ENCODE measurements around the gene DAB2IP. TPM values are rescaled to one million over a fixed set of nuclear protein-coding genes. Genes with fewer than 3 reads are reported as not detected.
"Not testable (repeated sequence)": the region's sequence is repeated elsewhere in the genome, so short reads cannot be mapped to it uniquely, and the experiment has no call there.

DAB2IP gene
- 27.3 TPM for total RNA-seq

DNA sequence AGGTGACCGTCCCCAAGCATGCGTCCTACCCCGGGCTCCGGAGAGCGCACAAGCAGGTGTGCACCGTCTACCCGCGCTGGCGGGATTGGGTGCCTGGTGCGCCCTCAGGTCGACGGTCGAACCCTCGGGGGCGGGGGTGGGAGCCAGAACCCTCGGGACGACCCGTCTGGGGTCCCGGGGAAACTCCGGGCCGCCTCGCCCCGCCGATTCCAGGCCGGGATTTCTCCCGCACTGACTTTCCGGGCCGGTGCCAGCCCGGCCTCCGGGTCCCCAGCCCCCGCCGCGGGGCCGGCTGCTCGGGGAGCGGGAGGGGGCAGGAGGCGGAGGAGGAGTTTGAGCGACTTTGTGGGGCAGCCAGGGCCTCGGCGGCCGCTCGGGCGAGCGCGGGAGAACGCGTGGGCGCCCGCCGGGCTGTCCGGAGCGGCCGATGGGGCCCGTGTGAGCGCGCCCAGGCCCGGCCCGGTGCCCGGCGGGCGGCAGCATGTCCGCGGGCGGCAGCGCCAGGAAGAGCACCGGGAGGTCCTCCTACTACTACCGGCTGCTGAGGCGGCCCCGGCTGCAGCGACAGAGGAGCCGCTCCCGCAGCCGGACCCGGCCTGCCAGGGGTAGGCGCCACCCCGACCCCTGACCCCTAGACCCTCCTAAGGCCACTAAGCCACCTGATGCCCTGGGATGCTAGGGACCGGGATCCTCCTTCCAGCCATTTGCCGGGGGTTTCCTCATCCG lies at the start of gene DAB2IP:
Gene DAB2IP, plus strand, starts transcription at position 340 of the 726 bp plus-strand sequence. Its CDS starts 142 bp downstream, at position 482.
- DNase-seq (ENCODE audit: low spot score) (peak; percentile 78), ATAC-seq (peak; percentile 88)

DNA sequence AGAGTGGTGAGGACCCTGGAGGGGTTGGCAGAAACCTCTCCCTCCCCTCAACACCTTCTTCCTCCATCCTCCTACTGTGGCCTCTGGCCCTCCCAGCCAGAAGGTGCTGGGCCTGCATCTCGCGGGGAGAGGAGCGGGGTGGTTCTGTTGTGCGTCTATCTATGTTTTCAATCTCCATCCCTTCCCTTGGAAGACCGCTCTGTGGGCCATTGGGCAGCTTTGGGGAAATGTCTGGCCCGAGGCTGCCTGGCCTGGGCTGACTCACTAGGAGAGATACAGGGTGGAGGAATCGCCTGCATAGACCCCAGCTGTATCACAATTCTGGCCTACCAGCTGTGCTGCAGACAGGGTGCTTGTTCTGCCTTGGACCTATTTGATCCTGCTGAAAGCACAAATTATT lies 48.4 kb upstream of the DAB2IP start:
- ATAC-seq = no peak
- no peak for DNase-seq (ENCODE audit: low spot score)

DNA sequence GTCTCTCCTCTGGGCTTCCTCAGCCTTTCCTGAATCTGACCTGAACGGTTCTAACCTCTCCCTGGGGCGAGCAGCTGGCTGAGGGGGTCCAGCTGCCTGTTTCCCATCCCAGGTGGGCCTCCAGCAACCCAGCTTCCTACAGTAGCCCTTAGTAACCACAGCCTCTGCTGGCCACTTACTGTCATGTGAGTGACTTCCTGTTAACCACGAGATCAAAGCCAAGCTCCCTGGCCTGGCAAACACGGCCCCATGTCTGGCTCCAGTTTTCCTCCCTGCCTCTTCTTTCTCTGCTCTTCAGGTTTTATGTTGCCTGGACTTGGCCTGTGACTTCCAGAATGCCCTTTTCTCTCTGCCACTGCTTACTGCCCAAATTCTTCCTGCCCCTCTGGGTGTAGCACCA lies 47.2 kb upstream of the DAB2IP start:
- DNase-seq (ENCODE audit: low spot score) (no peak), ATAC-seq (peak; percentile 30)

DNA sequence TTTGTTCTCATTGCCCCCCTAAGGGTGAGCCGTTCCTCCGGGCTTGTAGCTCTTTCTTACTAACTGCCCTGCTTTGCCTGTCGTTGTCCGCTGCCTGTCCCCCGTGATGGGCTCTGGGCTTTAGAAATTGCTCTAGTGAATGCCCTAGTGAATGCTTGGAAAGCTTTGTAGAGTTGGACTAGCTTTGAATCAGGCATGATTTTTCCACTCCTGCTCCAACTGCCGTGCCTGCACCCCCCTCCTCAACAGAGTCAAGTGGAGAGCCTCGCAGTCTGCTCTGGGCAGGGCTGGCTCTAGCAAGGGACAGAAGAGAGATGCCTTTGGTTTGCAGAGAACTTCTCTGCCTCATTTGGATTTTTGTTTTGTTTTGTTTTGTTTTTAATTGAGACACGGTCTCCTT lies 46.8 kb upstream of the DAB2IP start:
- DNase-seq (ENCODE audit: low spot score) = no peak
- no peak for ATAC-seq

DNA sequence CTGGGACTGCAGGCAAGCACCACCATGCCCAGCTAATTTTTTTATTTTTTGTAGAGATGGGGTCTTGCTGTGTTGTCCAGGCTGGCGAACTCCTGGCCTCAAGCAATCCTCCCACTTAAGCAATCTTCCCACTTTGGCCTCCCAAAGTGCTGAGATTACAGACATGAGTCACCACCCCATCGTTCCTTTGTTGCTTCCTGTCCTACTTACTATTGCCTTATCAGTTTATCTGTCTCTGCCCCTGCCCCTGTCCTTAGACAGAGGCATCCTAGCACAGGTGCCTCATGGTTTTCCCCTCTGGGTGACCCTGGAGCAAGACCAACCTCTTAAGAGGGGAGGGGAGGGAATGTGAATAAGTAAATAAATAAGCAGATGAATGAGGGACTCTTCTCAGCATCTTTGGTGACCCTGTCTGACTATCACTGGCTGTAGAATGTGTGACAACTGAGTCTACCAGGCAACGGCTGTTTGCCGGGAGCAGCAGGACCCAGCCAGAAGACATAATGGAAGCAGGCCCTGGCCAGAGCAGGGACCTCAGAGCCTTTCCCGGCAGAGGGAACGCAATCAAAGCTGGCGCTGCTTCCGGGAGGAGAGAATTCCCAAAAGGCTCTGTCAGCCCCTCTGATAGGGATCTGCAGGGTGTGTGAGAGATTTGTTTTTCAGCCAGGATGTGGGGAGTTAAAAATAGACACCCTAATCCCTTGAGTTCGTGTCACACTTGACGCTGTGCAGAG lies 43.8 kb upstream of the DAB2IP start:
- ATAC-seq = no peak

DNA sequence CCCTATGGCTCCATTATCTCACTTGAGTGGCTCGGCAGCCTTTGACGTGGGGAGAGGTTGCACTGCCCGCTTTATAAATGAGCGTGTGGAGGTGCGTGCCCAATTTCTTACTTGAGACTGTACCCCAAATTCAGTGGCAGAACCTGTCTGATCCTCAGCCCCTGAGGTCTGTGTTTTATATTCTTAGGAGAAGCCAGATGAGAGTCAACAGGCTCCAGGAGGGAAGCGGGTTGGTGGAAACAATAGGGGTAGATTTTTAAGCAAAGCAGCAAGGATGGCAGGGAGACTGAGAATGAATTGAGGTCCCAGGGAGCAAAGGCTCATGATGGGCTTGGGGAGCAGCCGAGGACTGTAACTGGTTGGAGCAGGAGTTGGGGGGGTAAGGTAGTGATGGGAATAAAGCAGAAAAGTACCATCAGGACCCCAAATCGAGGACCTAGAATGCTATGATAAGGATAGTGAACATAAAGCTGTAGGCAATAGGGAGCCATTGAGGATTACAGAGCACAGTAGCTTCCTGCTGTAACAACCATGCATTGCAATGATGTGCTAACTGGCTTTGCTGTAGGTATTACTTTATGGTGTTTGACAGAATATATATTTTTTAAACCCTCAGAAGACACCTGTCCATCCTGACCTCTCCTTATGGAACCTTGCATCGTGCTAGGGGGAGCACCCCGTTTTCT lies 43.1 kb upstream of the DAB2IP start:
- DNase-seq (ENCODE audit: low spot score) (no peak), ATAC-seq (no peak)

More for the DNA sequence above, 43.8 kb upstream of the DAB2IP start:
- DNase-seq (ENCODE audit: low spot score) = no peak

DNA sequence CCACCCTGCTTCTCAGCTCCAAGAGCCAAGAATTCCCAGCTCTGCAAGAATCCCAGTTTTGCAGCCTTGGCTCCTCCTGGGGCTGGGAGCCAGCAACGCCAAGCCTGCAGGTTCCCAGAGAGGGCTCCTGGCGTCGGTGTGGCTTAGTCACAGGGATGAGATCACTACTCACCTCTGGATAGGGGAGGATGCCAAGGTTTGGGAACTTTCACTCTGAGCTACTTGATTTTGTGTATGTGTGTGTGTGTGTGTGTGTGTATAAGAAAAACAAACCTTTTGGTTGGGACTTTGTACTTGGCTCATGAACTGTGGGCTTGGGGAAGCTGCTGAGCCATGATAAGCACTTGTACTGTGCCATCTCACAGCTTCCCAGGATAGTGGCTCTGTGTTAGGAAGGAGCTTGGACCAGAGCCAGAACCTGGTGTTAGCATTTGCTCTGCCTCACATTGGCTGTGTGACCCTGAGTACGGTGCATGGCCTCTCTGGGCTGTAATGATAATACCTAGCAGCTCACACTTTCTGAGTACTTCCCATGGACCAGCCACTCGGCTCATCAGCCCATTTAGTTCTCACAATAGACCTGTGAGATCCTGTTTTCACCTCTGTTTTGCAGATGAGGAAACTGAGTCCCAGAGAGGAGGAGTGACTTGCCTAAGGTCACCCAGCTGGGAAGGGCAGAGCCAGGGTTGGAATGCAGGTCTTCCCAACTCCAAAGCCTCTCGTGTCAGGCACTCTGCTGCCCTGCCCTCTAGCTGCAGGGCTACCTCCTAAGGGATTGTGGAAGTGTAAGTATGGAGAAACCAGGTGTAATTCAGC lies 41.4 kb upstream of the DAB2IP start:
- peak; percentile 85 for DNase-seq (ENCODE audit: low spot score)
- peak; percentile 88 for ATAC-seq

DNA sequence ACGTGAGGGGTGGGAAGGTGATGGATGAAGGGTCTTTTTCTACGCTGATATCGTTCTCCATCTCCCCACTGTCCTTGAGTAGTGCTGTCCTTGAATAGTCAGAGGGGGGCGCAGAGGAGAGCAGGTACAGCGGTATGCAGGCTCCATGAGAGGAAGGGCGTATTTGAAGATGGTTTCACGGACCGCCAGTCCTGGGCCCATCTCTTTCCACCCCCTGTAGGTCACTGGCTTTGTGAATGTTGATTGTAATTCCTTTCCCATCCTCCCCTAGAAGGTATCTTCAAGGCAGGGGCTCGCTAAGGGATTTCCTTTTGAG lies 40.8 kb upstream of the DAB2IP start:
- no peak for DNase-seq (ENCODE audit: low spot score)
- no peak for ATAC-seq

DNA sequence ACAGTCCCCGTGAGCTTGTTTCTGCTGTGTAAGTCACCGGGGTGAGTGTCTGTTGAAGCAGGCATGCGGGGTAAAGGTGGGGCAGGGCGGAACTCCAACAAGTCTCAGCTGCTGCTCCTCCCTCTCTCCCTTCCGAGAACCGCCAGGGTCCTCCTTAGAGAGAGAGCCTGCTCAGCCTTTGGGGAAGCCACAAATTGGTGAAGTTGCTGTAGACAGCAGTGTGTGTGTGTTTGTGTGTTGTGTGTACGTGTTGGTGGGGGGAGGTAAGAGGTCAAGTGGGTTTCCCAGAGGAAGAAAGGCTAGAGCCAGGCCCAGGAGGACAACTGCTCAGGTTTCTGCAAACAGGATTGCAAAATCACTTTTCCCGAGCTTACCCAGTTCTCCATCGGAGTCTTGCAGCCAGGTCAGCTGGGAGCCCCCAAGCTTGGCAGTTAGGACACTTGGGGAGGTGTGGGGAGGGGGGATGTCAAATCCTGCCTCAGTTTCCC lies 38.9 kb upstream of the DAB2IP start:
- peak; percentile 51 for ATAC-seq
- DNase-seq (ENCODE audit: low spot score) = no peak

DNA sequence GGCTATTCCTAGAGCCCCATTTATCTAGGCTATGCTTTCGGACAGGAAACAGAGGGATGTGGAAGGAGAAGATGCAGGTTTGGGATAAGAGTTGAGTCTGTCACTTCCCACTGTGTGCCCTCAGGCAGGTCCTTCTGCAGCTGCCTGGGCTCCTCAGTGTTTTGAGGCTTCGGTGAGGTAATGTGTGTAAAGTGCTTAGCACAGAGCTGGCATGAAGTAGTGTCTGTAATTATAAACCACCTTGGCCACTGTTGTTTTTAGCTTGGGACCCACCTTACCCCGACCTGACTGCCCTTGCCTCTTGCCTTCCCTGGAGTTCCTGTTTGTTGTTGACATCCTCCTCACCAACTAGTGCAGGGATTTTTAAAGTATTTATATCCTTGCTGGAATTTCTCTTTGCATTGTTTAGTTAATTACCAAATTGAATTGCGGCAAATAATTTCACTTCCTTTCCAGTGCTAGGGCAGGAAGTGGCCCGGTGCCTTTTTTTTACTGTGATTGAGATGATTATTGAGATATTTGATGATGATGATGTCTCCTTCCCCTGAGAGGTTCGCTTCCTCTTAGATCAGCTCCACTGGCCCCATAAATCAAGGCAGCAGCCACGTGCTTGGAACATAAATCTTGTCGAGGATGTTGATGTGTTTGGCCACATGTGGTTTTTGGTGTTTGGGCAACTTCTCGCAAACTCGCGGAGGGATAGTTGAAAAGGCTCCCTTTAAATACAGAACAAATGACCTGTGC lies 38.3 kb upstream of the DAB2IP start:
- no peak for ATAC-seq
- no peak for DNase-seq (ENCODE audit: low spot score)

DNA sequence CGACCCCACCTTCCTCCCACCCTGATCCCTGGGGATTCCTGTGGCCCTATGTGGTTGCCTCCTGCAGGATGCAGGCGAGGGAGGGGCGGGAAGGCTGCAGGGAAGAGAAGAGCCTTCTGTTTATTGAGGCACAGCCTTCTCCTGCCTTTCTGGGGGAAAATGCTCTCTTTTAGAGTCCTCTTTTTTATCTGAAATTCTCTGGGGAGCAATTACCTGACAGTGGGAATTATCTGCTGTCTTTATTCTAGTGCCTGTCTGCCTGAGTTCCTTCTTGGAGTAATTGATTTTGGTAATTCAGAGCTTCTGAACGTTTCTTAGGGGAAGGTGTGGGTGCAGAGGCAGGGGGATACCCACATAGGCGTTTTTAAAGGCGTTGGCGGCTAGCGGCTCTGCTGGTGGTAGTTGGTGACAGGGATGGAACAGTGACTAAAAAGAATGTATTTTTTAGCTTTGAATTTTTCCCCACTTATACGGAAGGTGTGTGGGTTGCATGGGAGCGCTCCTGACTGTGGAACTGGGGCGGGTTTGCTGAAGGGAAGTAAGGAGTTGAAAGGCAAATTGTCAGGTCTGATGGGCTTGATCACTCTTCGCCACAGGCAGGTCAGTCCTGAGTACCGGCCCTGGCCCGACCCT lies 35.2 kb upstream of the DAB2IP start:
- no peak for DNase-seq (ENCODE audit: low spot score)

DNA sequence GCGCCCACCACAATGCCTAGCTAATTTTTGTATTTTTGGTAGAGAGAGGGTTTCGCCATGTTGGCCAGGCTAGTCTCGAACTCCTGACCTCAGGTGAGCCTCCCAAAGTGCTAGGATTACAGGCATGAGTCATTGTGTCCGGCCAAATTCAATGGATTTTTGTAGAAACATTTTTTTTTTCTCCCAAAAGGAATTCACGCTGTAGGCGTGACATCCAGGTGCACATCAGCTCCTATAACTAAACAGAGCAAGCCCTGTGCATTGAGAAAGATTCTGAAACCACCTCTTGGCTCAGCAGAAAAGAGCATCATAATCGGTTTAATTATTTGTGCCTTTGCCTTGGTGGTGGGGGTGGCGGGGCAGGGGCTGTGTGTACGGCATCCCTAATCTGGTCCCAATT lies 32.9 kb upstream of the DAB2IP start:
- ATAC-seq = no peak
- no peak for DNase-seq (ENCODE audit: low spot score)

More for the DNA sequence above, 35.2 kb upstream of the DAB2IP start:
- ATAC-seq = no peak

DNA sequence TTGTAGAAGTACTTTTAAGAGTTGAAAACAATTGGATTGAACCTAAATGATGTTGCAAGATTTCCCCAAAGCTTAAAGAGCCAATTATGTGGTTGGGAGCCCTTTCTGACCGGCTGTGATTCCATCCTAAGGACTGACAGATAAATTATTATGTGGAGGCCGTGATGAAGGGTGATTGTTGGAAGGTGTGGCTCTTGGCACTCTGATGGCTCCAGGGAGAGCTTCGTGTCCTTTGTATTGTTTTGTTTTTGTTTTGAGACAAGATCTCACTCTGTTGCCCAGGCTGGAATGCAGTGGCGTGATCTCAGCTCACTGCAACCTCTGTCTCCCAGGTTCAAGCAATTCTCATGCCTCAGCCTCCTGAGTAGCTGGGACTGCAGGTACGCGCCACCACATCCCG lies 32.5 kb upstream of the DAB2IP start:
- ATAC-seq; DNase-seq (ENCODE audit: low spot score): not testable (repeated sequence)

DNA sequence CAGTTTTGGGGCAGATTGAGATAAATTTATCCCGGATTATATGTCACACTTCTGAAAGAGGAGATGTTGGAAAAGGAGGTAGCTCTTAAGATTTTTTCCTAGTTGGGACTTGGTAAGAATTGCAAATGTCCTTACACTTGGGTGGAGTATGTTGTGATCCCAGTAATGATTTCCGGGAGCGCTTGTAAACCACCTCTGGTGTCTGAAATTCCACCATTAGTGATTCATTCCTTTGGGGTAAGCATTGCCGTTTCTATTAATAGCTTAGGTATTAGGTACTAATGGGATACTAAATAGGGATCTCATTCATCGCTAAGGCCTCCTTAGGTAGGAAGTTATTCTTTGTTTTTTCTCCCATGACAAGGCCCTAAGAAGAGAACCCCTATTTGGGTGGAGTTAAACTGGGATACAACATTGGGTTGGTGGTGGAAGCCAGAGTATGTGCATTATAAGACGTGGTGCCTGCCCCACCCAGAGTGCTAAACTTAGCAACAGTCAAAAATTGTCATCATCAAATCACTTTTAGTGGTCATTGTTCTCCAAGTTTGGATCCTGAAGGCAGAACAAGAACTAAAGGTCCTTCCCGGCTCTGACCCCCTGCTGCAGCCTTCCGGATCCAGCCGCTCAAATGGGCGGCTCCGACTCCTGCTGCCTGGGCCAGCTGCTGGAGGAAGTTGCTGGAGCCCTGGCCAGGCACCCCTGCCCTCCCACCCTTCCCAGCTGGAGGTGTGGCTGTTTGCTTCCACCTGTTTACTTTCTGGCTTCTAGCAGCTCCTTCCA lies 31.7 kb upstream of the DAB2IP start:
- ATAC-seq (peak; percentile 15), DNase-seq (ENCODE audit: low spot score) (no peak)

DNA sequence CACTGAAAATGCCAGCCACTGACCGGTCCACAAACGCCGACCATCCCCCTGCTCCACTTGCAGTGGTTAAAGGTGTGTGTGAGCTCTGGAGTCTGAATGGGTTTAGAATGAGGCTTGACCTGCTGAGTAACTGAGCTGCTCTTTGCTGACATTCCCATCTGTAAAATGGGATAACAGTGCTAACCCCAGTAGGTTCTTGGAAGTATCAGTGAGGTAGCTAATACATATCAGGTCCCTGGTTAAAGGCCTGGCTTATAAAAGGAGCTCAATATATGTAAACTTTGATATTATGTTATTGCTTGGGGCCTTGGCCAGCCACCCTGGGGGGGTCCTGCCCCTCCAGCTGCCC lies 31.1 kb upstream of the DAB2IP start:
- ATAC-seq = no peak

DNA sequence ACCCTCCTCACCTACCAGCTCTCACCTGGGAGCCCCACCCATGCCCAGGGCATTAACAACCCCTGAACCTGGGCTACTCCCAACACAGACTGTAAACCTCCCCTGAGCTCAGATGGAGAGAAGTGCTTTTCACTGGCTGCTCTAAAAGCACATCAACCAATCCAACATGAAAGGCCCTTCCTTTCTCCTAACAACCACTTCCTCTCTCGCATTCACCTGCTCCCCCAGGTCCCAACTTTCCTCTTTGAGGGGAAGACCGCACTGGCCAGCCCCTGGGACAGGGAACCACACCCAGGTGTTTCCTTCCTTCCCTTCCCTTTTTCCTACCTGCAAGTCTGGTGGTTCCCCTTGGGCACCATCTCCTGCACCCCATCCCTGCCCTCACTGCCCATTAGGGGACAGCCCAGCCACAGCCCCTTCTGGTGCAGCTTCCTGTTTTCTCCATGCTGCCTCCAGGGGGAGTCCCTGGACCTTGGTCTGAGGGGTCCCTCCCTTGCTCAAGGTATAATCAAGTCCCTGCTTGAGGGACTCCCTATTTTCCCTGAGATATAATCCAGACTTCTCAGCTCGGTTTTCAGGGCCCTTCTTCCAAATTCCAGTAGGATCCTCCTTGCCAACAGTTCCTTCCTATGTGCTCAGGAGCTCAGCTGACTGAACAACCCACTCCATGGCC lies 30.5 kb upstream of the DAB2IP start:
- DNase-seq (ENCODE audit: low spot score) = no peak
- no peak for ATAC-seq

More for the DNA sequence above, 31.1 kb upstream of the DAB2IP start:
- no peak for DNase-seq (ENCODE audit: low spot score)

DNA sequence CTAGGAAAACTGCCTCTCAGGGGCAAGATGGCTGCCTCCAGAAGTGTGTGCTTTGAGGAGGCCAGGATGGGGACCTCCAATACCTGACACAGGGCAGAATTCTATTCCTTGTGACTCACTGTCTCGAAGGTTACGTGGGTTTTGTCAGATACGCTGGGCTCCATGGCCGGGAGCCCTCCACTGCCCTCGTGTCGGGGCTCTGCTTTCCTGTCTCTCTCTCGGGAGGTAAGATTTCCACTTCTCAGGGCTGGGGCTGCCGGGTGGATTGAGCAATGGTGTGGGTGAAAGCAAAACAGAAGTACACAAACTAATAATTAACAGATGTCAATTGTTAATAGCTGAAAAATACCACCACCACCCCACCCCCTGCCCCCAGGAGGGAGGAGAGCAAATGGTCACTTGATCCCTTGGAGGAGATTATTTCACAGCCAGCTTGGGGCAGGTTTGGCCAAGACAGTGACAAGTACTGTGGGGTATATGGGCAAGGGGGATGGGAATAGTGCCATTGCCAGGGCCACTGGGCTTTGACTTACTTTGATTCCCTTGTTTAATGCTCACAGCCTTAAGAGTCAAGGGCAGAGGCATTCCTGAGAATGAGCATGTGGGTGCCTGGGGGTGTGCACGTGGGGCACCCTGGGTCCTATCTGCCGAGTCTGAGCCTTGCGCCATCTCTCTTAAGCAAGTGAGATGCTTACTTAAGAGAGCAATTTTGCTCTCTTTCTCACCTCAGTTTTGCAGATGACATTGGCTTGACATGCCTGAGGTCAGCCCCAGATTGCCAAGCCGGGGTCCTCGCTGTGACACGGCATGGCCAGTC lies 28.8 kb upstream of the DAB2IP start:
- ATAC-seq = peak; percentile 61
- peak; percentile 82 for DNase-seq (ENCODE audit: low spot score)

DNA sequence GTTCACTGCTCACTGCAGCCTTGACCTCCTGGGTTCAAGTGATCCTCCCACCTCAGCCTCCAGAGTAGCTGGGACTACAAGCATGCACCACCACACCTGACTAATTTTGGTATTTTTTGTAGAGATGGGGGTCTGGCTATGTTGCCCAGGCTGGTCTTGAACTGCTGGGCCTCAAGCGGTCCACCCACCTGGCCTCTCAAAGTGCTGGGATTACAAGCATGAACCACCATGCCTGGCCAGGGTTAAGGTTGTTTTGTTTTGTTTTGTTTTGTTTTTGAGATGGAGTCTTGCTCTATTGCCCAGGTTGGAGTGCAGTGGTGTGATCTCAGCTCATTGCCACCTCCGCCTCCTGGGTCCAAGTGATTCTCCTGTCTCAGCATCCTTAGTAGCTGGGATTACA lies 28.0 kb upstream of the DAB2IP start:
- not testable (repeated sequence) for DNase-seq (ENCODE audit: low spot score); ATAC-seq
